HEK293 (cell line): ENCODE data around the gene PCED1A.

Experiments
- CTCF ChIA-PET: fragments of 350-600 bp; formaldehyde crosslinking; extraction: SDS; loops from one replicate; lab custom pipeline; 2021; ENCODE audit warnings: antibody characterized with exemption; lab: Yijun Ruan, JAX
- POLR2A ChIA-PET: fragments of 300-600 bp; formaldehyde crosslinking; extraction: SDS; loops from one replicate; lab custom pipeline; 2020; ENCODE audit warnings: antibody characterized with exemption, inconsistent platforms; lab: Yijun Ruan, JAX
- H3K27ac ChIP-seq: fragments of 200-500 bp; sonication (Bioruptor generic); 2 replicates; pipeline ENCODE4 v1.5.1; 2014; ENCODE audit warnings: low read depth, low read length, control low read depth, inconsistent platforms; ENCODE audit errors: extremely low read depth
- H3K36me3 ChIP-seq, 2 experiments: fragments of 200-500 bp in 1 of 2; sonication (Bioruptor generic) in 1 of 2; 1 replicate in 1 of 2; 2 replicates in 1 of 2; pipeline ENCODE4 v1.5.1; 2014 to 2017; ENCODE audit warnings: inconsistent platforms in 2 of 2, low read length in 2 of 2; ENCODE audit not compliant: control insufficient read depth in 2 of 2, insufficient read depth in 1 of 2
- H3K4me1 ChIP-seq: fragments of 200-500 bp; sonication (Bioruptor generic); 2 replicates; pipeline ENCODE4 v1.5.1; 2014; ENCODE audit warnings: mild to moderate bottlenecking, low read length, inconsistent platforms; ENCODE audit not compliant: control insufficient read depth, insufficient read depth
- H3K4me3 ChIP-seq: 2 replicates; pipeline ENCODE4 v1.5.1; 2011; ENCODE audit warnings: low read depth, mild to moderate bottlenecking, control low read depth, low read length, moderate library complexity
- H3K9me3 ChIP-seq: fragments of 200-500 bp; sonication (Bioruptor generic); 2 replicates; pipeline ENCODE4 v1.5.1; 2014; ENCODE audit warnings: low read depth, low read length, inconsistent platforms; ENCODE audit not compliant: control insufficient read depth, insufficient read depth
- GLIS1 ChIP-seq: fragments of 450-650 bp; formaldehyde crosslinking; IDR thresholded peaks from 2 replicates; pipeline ENCODE4 v1.5.1; 2016; ENCODE audit warnings: missing biosample characterization, missing genetic modification characterization
- HOXD13 ChIP-seq: sonication (generic); formaldehyde crosslinking; IDR thresholded peaks from 2 replicates; pipeline ENCODE4 v1.8.0; 2022; ENCODE audit warnings: missing genetic modification reagents, borderline replicate concordance
- KLF8 ChIP-seq: fragments of 450-650 bp; formaldehyde crosslinking; IDR thresholded peaks from 2 replicates; pipeline ENCODE4 v1.5.1; 2016; ENCODE audit warnings: missing biosample characterization, missing genetic modification characterization
- RBAK ChIP-seq: fragments of 450-650 bp; formaldehyde crosslinking; IDR thresholded peaks from 2 replicates; pipeline ENCODE4 v1.5.1; 2016; ENCODE audit warnings: missing biosample characterization, missing genetic modification characterization
- YY2 ChIP-seq: fragments of 450-650 bp; formaldehyde crosslinking; IDR thresholded peaks from 2 replicates; pipeline ENCODE4 v1.5.1; 2016; ENCODE audit warnings: missing biosample characterization, missing genetic modification characterization
- ZNF112 ChIP-seq: fragments of 450-650 bp; formaldehyde crosslinking; IDR thresholded peaks from 2 replicates; pipeline ENCODE4 v1.5.0; 2017; ENCODE audit warnings: missing biosample characterization, missing genetic modification characterization
- ZNF132 ChIP-seq: fragments of 450-650 bp; formaldehyde crosslinking; IDR thresholded peaks from 2 replicates; pipeline ENCODE4 v1.5.1; 2017; ENCODE audit warnings: missing biosample characterization, missing genetic modification characterization, borderline replicate concordance
- ZNF148 ChIP-seq: fragments of 450-650 bp; formaldehyde crosslinking; IDR thresholded peaks from 2 replicates; pipeline ENCODE4 v1.5.0; 2017; ENCODE audit warnings: missing biosample characterization, missing genetic modification characterization, borderline replicate concordance
- ZNF2 ChIP-seq: fragments of 450-650 bp; formaldehyde crosslinking; IDR thresholded peaks from 2 replicates; pipeline ENCODE4 v1.5.1; 2016; ENCODE audit warnings: missing biosample characterization, missing genetic modification characterization
- ZNF202 ChIP-seq: fragments of 450-650 bp; formaldehyde crosslinking; IDR thresholded peaks from 2 replicates; pipeline ENCODE4 v1.5.1; 2016; ENCODE audit warnings: missing biosample characterization, missing genetic modification characterization, borderline replicate concordance
- ZNF404 ChIP-seq: fragments of 450-650 bp; formaldehyde crosslinking; IDR thresholded peaks from 2 replicates; pipeline ENCODE4 v1.5.1; 2017; ENCODE audit warnings: missing biosample characterization, missing genetic modification characterization
- ZNF423 ChIP-seq: fragments of 450-650 bp; formaldehyde crosslinking; IDR thresholded peaks from 2 replicates; pipeline ENCODE4 v1.5.1; 2016; ENCODE audit warnings: missing biosample characterization, missing genetic modification characterization
- ZNF555 ChIP-seq: fragments of 450-650 bp; formaldehyde crosslinking; conservative IDR thresholded peaks from 2 replicates; pipeline ENCODE4 v1.5.1; 2017; ENCODE audit warnings: missing biosample characterization, mild to moderate bottlenecking, missing genetic modification characterization, inconsistent platforms
- ZNF585B ChIP-seq: fragments of 450-650 bp; formaldehyde crosslinking; IDR thresholded peaks from 2 replicates; pipeline ENCODE4 v1.5.1; 2016; ENCODE audit warnings: missing biosample characterization, missing genetic modification characterization
- ZNF664 ChIP-seq: fragments of 450-650 bp; formaldehyde crosslinking; IDR thresholded peaks from 2 replicates; pipeline ENCODE4 v1.5.1; 2016; ENCODE audit warnings: missing biosample characterization, missing genetic modification characterization
- ZNF692 ChIP-seq: fragments of 450-650 bp; formaldehyde crosslinking; IDR thresholded peaks from 2 replicates; pipeline ENCODE4 v1.5.1; 2016; ENCODE audit warnings: missing biosample characterization, missing genetic modification characterization
- ZSCAN30 ChIP-seq: fragments of 450-650 bp; IDR thresholded peaks from 2 replicates; pipeline ENCODE4 v1.5.1; 2018; ENCODE audit warnings: missing biosample characterization, mild to moderate bottlenecking, missing genetic modification characterization, moderate library complexity
- TF ChIP-seq, protein P1 (sequence below): fragments of 450-650 bp; formaldehyde crosslinking; IDR thresholded peaks from 2 replicates; pipeline ENCODE4 v1.5.1; 2017; ENCODE audit warnings: missing biosample characterization, mild to moderate bottlenecking, missing genetic modification characterization, moderate library complexity
- TF ChIP-seq, protein P2 (sequence below): fragments of 450-650 bp; formaldehyde crosslinking; IDR thresholded peaks from 2 replicates; pipeline ENCODE4 v1.5.1; 2016; ENCODE audit warnings: missing biosample characterization, missing genetic modification characterization, borderline replicate concordance
- TF ChIP-seq, protein P3 (sequence below): fragments of 450-650 bp; formaldehyde crosslinking; IDR thresholded peaks from 2 replicates; pipeline ENCODE4 v1.5.1; 2016; ENCODE audit warnings: missing biosample characterization, missing genetic modification characterization
- TF ChIP-seq, protein P4 (sequence below): fragments of 450-650 bp; formaldehyde crosslinking; IDR thresholded peaks from 2 replicates; pipeline ENCODE4 v1.5.1; 2017; ENCODE audit warnings: missing biosample characterization, missing genetic modification characterization

Gene PCED1A

GRCh38 chr20:2840138-2840966 lies at the start of gene PCED1A, which contains the start of gene VPS16 (continued):
- TF ChIP-seq, protein P1, sequence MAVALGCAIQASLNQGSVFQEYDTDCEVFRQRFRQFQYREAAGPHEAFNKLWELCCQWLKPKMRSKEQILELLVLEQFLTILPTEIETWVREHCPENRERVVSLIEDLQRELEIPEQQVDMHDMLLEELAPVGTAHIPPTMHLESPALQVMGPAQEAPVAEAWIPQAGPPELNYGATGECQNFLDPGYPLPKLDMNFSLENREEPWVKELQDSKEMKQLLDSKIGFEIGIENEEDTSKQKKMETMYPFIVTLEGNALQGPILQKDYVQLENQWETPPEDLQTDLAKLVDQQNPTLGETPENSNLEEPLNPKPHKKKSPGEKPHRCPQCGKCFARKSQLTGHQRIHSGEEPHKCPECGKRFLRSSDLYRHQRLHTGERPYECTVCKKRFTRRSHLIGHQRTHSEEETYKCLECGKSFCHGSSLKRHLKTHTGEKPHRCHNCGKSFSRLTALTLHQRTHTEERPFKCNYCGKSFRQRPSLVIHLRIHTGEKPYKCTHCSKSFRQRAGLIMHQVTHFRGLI (tag by site-specific recombination), result peak; percentile 53; the same call in 1 of the 2 replicates
- TF ChIP-seq, protein P2, sequence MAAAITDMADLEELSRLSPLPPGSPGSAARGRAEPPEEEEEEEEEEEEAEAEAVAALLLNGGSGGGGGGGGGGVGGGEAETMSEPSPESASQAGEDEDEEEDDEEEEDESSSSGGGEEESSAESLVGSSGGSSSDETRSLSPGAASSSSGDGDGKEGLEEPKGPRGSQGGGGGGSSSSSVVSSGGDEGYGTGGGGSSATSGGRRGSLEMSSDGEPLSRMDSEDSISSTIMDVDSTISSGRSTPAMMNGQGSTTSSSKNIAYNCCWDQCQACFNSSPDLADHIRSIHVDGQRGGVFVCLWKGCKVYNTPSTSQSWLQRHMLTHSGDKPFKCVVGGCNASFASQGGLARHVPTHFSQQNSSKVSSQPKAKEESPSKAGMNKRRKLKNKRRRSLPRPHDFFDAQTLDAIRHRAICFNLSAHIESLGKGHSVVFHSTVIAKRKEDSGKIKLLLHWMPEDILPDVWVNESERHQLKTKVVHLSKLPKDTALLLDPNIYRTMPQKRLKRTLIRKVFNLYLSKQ, result no peak
- no peak for TF ChIP-seq ZNF132 (tag by site-specific recombination)
- peak; percentile 92 for TF ChIP-seq ZNF2 (tag by site-specific recombination)
- TF ChIP-seq ZNF423 (tag by site-specific recombination), result no peak
- TF ChIP-seq ZNF692 (tag by site-specific recombination), result peak; percentile 92
- TF ChIP-seq ZNF664 (tag by site-specific recombination), result no peak
- no peak for TF ChIP-seq ZNF202 (tag by site-specific recombination)
- peak; percentile 97 for TF ChIP-seq YY2
- TF ChIP-seq, protein P3, sequence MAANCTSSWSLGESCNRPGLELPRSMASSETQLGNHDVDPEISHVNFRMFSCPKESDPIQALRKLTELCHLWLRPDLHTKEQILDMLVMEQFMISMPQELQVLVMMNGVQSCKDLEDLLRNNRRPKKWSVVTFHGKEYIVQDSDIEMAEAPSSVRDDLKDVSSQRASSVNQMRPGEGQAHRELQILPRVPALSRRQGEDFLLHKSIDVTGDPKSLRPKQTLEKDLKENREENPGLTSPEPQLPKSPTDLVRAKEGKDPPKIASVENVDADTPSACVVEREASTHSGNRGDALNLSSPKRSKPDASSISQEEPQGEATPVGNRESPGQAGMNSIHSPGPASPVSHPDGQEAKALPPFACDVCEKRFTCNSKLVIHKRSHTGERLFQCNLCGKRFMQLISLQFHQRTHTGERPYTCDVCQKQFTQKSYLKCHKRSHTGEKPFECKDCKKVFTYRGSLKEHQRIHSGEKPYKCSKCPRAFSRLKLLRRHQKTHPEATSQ (tag by site-specific recombination), result peak; percentile 95
- no peak for TF ChIP-seq HOXD13 (CRISPR knock-in tag)
- no peak for TF ChIP-seq ZNF404 (tag by site-specific recombination)
- no peak for TF ChIP-seq ZNF112

- TF ChIP-seq ZNF2 (tag by site-specific recombination), result no peak
- no peak for TF ChIP-seq GLIS1 (tag by site-specific recombination)
- no peak for TF ChIP-seq RBAK (tag by site-specific recombination)
- TF ChIP-seq KLF8 (tag by site-specific recombination), result no peak
- Histone ChIP-seq H3K4me3 (no peak overlapping the region), H3K9me3 (no peaks in the 10 kb centered on the region; the same call in 1 of the 2 replicates), H3K4me1 (peaks cover 15% of the 10 kb centered on the region), H3K36me3 (peaks cover 0 to 4% of the 10 kb centered on the region in 2 experiments; a peak in 1 of 3 replicates), H3K27ac (no peak overlapping the region)
- CTCF ChIA-PET, result interaction anchor here (0.7 kb wide), 1 partner anchor 189 kb away, joined by 3 read pairs; no protein-coding TSS in a partner anchor
- POLR2A ChIA-PET, result interaction anchor here (1.2 kb wide), 1 partner anchor 17 kb away, joined by 3 read pairs; the partner anchor contains the start of gene PTPRA
These were observed 49.3 kb upstream of the PCED1A start for GRCh38 chr20:2889797-2890196.

DNA sequence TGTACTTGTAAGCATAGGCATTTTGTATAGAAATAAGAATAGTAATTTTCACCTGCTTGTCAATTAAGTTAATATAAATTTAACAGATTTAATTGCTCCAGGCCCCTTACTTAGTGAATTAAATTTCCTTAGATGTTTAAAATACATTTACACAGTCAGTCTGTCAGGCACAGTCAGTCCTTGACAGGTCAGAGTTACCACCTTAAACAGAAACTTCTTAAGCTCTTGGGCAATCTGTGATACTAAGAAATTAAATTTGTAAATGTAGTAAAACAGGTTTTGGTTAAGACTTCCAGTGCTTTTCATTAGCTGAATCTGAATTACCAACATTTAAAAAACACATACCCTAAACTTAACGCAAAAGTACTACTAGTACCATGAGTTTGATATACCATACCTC lies 48.8 kb upstream of the PCED1A start:
- ChIA-PET POLR2A (interaction anchor here (1.2 kb wide), 1 partner anchor 16 kb away, joined by 3 read pairs; the partner anchor contains the start of gene PTPRA), CTCF (no interaction called here)

More for the DNA sequence above, 48.8 kb upstream of the PCED1A start:
- Histone ChIP-seq H3K27ac (no peak overlapping the region), H3K4me3 (no peak overlapping the region), H3K36me3 (peaks cover 0 to 2% of the 10 kb centered on the region in 2 experiments; a peak in 1 of 3 replicates), H3K9me3 (no peaks in the 10 kb centered on the region; the same call in 1 of the 2 replicates), H3K4me1 (peaks cover 17% of the 10 kb centered on the region)
- TF ChIP-seq ZNF585B (tag by site-specific recombination) (no peak), ZNF555 (tag by site-specific recombination) (no peak), ZSCAN30 (tag by site-specific recombination) (no peak), ZNF148 (tag by site-specific recombination) (no peak)
- TF ChIP-seq, protein P4, sequence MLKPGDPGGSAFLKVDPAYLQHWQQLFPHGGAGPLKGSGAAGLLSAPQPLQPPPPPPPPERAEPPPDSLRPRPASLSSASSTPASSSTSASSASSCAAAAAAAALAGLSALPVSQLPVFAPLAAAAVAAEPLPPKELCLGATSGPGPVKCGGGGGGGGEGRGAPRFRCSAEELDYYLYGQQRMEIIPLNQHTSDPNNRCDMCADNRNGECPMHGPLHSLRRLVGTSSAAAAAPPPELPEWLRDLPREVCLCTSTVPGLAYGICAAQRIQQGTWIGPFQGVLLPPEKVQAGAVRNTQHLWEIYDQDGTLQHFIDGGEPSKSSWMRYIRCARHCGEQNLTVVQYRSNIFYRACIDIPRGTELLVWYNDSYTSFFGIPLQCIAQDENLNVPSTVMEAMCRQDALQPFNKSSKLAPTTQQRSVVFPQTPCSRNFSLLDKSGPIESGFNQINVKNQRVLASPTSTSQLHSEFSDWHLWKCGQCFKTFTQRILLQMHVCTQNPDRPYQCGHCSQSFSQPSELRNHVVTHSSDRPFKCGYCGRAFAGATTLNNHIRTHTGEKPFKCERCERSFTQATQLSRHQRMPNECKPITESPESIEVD (tag by site-specific recombination), result peak; percentile 56; the same call in 1 of the 2 replicates
- TF ChIP-seq, all 188 proteins: peak for 1
